Ascending aorta (tissue), 2 donors: Measurements from ENCODE around the gene HIF1AN. TPM values are rescaled to one million over a fixed set of nuclear protein-coding genes. Genes with fewer than 3 reads are reported as not detected.

ENCODE experiments used
- DNase-seq, 2 donors: peaks; one replicate each; pipeline ENCODE4 v3.0.0-alpha.2; 2019; ENCODE audit warnings: low spot score in 2 of 2
- H3K27ac ChIP-seq, 2 donors: fragments of 200-600 bp; sonication (generic); one replicate each; pipeline ENCODE4 v1.5.1; 2016 to 2017; ENCODE audit warnings: mild to moderate bottlenecking in 1 of 2
- H3K27me3 ChIP-seq: fragments of 200-600 bp; sonication (generic); one replicate; pipeline ENCODE4 v1.5.1; 2017
- H3K36me3 ChIP-seq, 2 donors: fragments of 200-600 bp; sonication (generic); one replicate each; pipeline ENCODE4 v1.5.1; 2016
- H3K4me1 ChIP-seq, 2 donors: fragments of 200-600 bp; sonication (generic); one replicate each; pipeline ENCODE4 v1.5.1; 2016 to 2017; ENCODE audit warnings: mild to moderate bottlenecking in 1 of 2
- H3K4me3 ChIP-seq, 2 donors: fragments of 200-600 bp; sonication (generic); one replicate each; pipeline ENCODE4 v1.5.1; 2016 to 2017; ENCODE audit warnings: mild to moderate bottlenecking in 1 of 2
- H3K9me3 ChIP-seq, 2 donors: fragments of 200-600 bp; sonication (generic); one replicate each; pipeline ENCODE4 v1.5.1; 2016
- CTCF ChIP-seq, 3 experiments: fragments of 200-600 bp in 2 of 3; fragments of 450-650 bp in 1 of 3; sonication (generic) in 2 of 3; IDR thresholded peaks; one replicate each; pipeline ENCODE4 v1.5.1; 2016 to 2019; ENCODE audit warnings: antibody characterized with exemption in 3 of 3, mild to moderate bottlenecking in 1 of 3, moderate library complexity in 1 of 3
- intact Hi-C: fragments of 100-400 bp; cut with DNase I; formaldehyde crosslinking; loops from one replicate; pipeline ENCODE4 v1.15.1; 2023
- total RNA-seq: library from RNA; depleted of rRNA; stranded (reverse); fragments of >200 nt; gene quantifications from one replicate; pipeline ENCODE4 v1.1.0, GENCODE V29; 2016

HIF1AN gene
- total RNA-seq, 1 donor from 2014 or later: 4.7 TPM

GRCh38 chr10:100520811-100521210 is 14.9 kb upstream of the HIF1AN start:
- Histone ChIP-seq H3K27me3 (no peaks in the 10 kb centered on the region), H3K9me3 (no peaks in the 10 kb centered on the region), H3K27ac (no peak overlapping the region), H3K36me3 (peaks cover 16 to 29% of the 10 kb centered on the region in 2 donors), H3K4me3 (no peak overlapping the region), H3K4me1 (no peaks in the 10 kb centered on the region)
- TF ChIP-seq CTCF (IDR thresholded peaks at IDR 0.05): no peak
- intact Hi-C loops: loop anchor here (10.0 kb wide), 1 partner anchor 676 kb away; no protein-coding TSS in a partner anchor
- DNase-seq: no peak

- Histone ChIP-seq H3K4me1 (no peaks in the 10 kb centered on the region), H3K4me3 (no peak overlapping the region), H3K27me3 (no peaks in the 10 kb centered on the region), H3K27ac (no peak overlapping the region), H3K36me3 (peaks cover 26 to 40% of the 10 kb centered on the region in 2 donors), H3K9me3 (no peaks in the 10 kb centered on the region)
- intact Hi-C loops: loop anchor here (10.0 kb wide), 1 partner anchor 677 kb away; no protein-coding TSS in a partner anchor
- DNase-seq: no peak
- TF ChIP-seq CTCF (IDR thresholded peaks at IDR 0.05): no peak
These were observed 13.5 kb upstream of the HIF1AN start for GRCh38 chr10:100522107-100522801.

- Histone ChIP-seq H3K9me3 (no peaks in the 10 kb centered on the region), H3K27ac (no peak overlapping the region), H3K4me3 (no peak overlapping the region), H3K36me3 (peaks cover 26 to 40% of the 10 kb centered on the region in 2 donors), H3K27me3 (no peaks in the 10 kb centered on the region), H3K4me1 (no peaks in the 10 kb centered on the region)
- TF ChIP-seq CTCF (IDR thresholded peaks at IDR 0.05): no peak
- DNase-seq: no peak
- intact Hi-C loops: loop anchor here (10.0 kb wide), 1 partner anchor 678 kb away; no protein-coding TSS in a partner anchor
These were observed 12.8 kb upstream of the HIF1AN start for GRCh38 chr10:100522945-100523344.

- intact Hi-C loops: loop anchor here (10.0 kb wide), 1 partner anchor 679 kb away; no protein-coding TSS in a partner anchor
- Histone ChIP-seq H3K4me1 (peaks cover 0 to 2% of the 10 kb centered on the region in 2 donors), H3K4me3 (no peak overlapping the region), H3K27ac (no peak overlapping the region), H3K9me3 (no peaks in the 10 kb centered on the region), H3K27me3 (no peaks in the 10 kb centered on the region), H3K36me3 (peaks cover 26 to 40% of the 10 kb centered on the region in 2 donors)
- no peak for DNase-seq
- TF ChIP-seq CTCF (IDR thresholded peaks at IDR 0.05): no peak
These were observed 11.5 kb upstream of the HIF1AN start for GRCh38 chr10:100524206-100524605.

GRCh38 chr10:100524638-100525037 is 11.1 kb upstream of the HIF1AN start:
- intact Hi-C loops: loop anchor here (10.0 kb wide), 1 partner anchor 680 kb away; no protein-coding TSS in a partner anchor
- no peaks in the 10 kb centered on the region for H3K27me3 ChIP-seq
- peaks cover 0 to 2% of the 10 kb centered on the region in 2 donors for H3K4me1 ChIP-seq
- H3K36me3 ChIP-seq: peaks cover 26 to 40% of the 10 kb centered on the region in 2 donors
- H3K4me3 ChIP-seq: no peak overlapping the region
- no peak for TF ChIP-seq CTCF (IDR thresholded peaks at IDR 0.05)
- no peak for DNase-seq
- H3K27ac ChIP-seq: no peak overlapping the region
- no peaks in the 10 kb centered on the region for H3K9me3 ChIP-seq
